ENCODE results near the gene ADORA1.
A peak's percentile ranks its signal among the peaks of the same experiment; 100 is the strongest.

Gene ADORA1

GRCh38 chr1:203190949-203191348 is 63.4 kb downstream of the ADORA1 start:
- no peak for DNase-seq

GRCh38 chr1:203196371-203196770 is 68.8 kb downstream of the ADORA1 start:
- no peak for DNase-seq

- no peak for DNase-seq
Observed at GRCh38 chr1:203197625-203198024, 70.1 kb downstream of the ADORA1 start.

- no peak for DNase-seq
Observed at GRCh38 chr1:203199002-203199401, 71.5 kb downstream of the ADORA1 start.

- DNase-seq, result no peak
Observed at GRCh38 chr1:203199481-203199815, 71.9 kb downstream of the ADORA1 start.

GRCh38 chr1:203199816-203200571 is 72.5 kb downstream of the ADORA1 start:
- DNase-seq, result no peak

- DNase-seq, result no peak
Observed at GRCh38 chr1:203200916-203201315, 73.4 kb downstream of the ADORA1 start.

- DNase-seq, result no peak
Observed at GRCh38 chr1:203201516-203202205, 74.1 kb downstream of the ADORA1 start.

GRCh38 chr1:203202431-203203245 is 75.1 kb downstream of the ADORA1 start:
- no peak for DNase-seq

GRCh38 chr1:203204756-203205155 is 77.2 kb downstream of the ADORA1 start:
- DNase-seq, result no peak

- no peak for DNase-seq
Observed at GRCh38 chr1:203206129-203206687, 78.7 kb downstream of the ADORA1 start.

GRCh38 chr1:203207751-203208150 is 80.2 kb downstream of the ADORA1 start:
- DNase-seq, result no peak

GRCh38 chr1:203208181-203208580 is 80.7 kb downstream of the ADORA1 start:
- DNase-seq, result no peak

GRCh38 chr1:203210350-203210749 is 82.8 kb downstream of the ADORA1 start:
- DNase-seq, result no peak

- DNase-seq, result no peak
Observed at GRCh38 chr1:203210988-203211387, 83.5 kb downstream of the ADORA1 start.

GRCh38 chr1:203211812-203212211 is 84.3 kb downstream of the ADORA1 start:
- DNase-seq, result no peak

GRCh38 chr1:203213126-203213525 is 85.6 kb downstream of the ADORA1 start:
- DNase-seq, result no peak

GRCh38 chr1:203214871-203215270 is 87.3 kb downstream of the ADORA1 start:
- no peak for DNase-seq

GRCh38 chr1:203215573-203215972 is 88.0 kb downstream of the ADORA1 start:
- no peak for DNase-seq

- DNase-seq, result peak; percentile 22 to 61
Observed at GRCh38 chr1:203216274-203217138, 89.0 kb downstream of the ADORA1 start.

Data from activated CD4-positive, alpha-beta T cell treated with anti-CD3 and anti-CD28 coated beads for 4 hours (primary cell).